ENCODE measurements around the gene CDYL2.

- TF ChIP-seq CTCF (IDR thresholded peaks at IDR 0.05): no peak
- TF ChIP-seq ZFX (IDR thresholded peaks at IDR 0.05; ENCODE audit: borderline replicate concordance): no peak
Observed at GRCh38 chr16:80825365-80825758, 21.0 kb upstream of the CDYL2 start.

All from 22Rv1 (cell line).